ENCODE results near the gene EVC2. TPM values are rescaled to one million over a fixed set of nuclear protein-coding genes. Genes with fewer than 3 reads are reported as not detected.

Gene EVC2
- total RNA-seq, 1 experiment from 2014 or later = 7.8 TPM

- no peak overlapping the region for H3T11ph ChIP-seq (ENCODE audit: low read length)
- Mint-ChIP-seq H3K27ac (peak overlapping the region in 1 of 3 experiments; percentile 63; a peak in 1 of 7 replicates), H3K27me3 (ENCODE audit: low read depth) (peaks cover 13% of the 10 kb centered on the region), H3K9me3 (peaks cover 12 to 17% of the 10 kb centered on the region in 2 experiments), H3K4me3 (no peak overlapping the region), H3K4me1 (peaks cover 10 to 18% of the 10 kb centered on the region in 2 experiments), H3K36me3 (ENCODE audit: insufficient read depth in 1 of 3, low read depth in 3 of 3) (peaks cover 16 to 30% (median 29%) of the 10 kb centered on the region in 3 experiments)
- peaks cover 16% of the 10 kb centered on the region for H3K23me2 ChIP-seq (ENCODE audit: insufficient read length, low read depth, low read length, poor library complexity, severe bottlenecking)
- no peak overlapping the region for H2BK20ac ChIP-seq (ENCODE audit: low read depth, low read length, poor library complexity, severe bottlenecking)
- H3K79me1 ChIP-seq (ENCODE audit: insufficient read depth, low read depth, low read length, poor library complexity, severe bottlenecking) = no peaks in the 10 kb centered on the region
- H3K23ac ChIP-seq (ENCODE audit: insufficient read length, low read depth, low read length) = no peak overlapping the region
- H2AFZ ChIP-seq (ENCODE audit: low read length) = no peak overlapping the region
- no peak overlapping the region for H3K56ac ChIP-seq (ENCODE audit: insufficient read length, low read depth, low read length)
- H3K18ac ChIP-seq (ENCODE audit: insufficient read length, low read depth, low read length) = no peak overlapping the region
- H4K5ac ChIP-seq (ENCODE audit: insufficient read length, low read depth, low read length) = no peak overlapping the region
- H2BK12ac ChIP-seq (ENCODE audit: insufficient read length, low read depth, low read length) = no peak overlapping the region
- no peak overlapping the region for H2BK120ac ChIP-seq (ENCODE audit: low read depth, low read length, poor library complexity, severe bottlenecking)
- no peak for DNase-seq
- H3K4me2 ChIP-seq (ENCODE audit: insufficient read depth, insufficient read length, low read length) = no peak overlapping the region
- H3K4me1 ChIP-seq (ENCODE audit: insufficient read depth, low read length) = no peaks in the 10 kb centered on the region
- H2AK5ac ChIP-seq (ENCODE audit: insufficient read length, low read length) = no peak overlapping the region
- peaks cover 10% of the 10 kb centered on the region for H3K9me3 ChIP-seq (ENCODE audit: control insufficient read depth, low read depth, low read length)
- no peak overlapping the region for H3K27ac ChIP-seq (ENCODE audit: insufficient read length, low read depth, low read length)
- H2BK15ac ChIP-seq (ENCODE audit: low read depth, low read length) = no peak overlapping the region
- H3K79me2 ChIP-seq (ENCODE audit: insufficient read depth, low read length) = no peaks in the 10 kb centered on the region
- no peak overlapping the region for H4K8ac ChIP-seq (replicated peaks; ENCODE audit: insufficient read length, low read depth, low read length)
- H4K91ac ChIP-seq (ENCODE audit: insufficient read length, low read depth, low read length) = no peak overlapping the region
- no peak overlapping the region for H2BK5ac ChIP-seq (ENCODE audit: insufficient read length, low read length)
- H3K4ac ChIP-seq (ENCODE audit: low read depth, low read length) = no peak overlapping the region
- no peaks in the 10 kb centered on the region for H4K20me1 ChIP-seq (ENCODE audit: control insufficient read depth, insufficient read depth, insufficient read length)
- no peak overlapping the region for H3K14ac ChIP-seq (ENCODE audit: insufficient read depth, low read length)
- no peaks in the 10 kb centered on the region for H3K27me3 ChIP-seq (ENCODE audit: insufficient read depth, low read length)
- no CpG with 5 or more reads among the region's 6 CpGs for WGBS (ENCODE audit: extremely low coverage, insufficient read length, low lambda C conversion rate)
- TF ChIP-seq CTCF (conservative IDR thresholded peaks at IDR 0.05) = no peak
- no peak overlapping the region for H3K9ac ChIP-seq (ENCODE audit: extremely low read depth, insufficient read length, low read length)
These were observed 4.1 kb downstream of the EVC2 start for GRCh38 chr4:5704276-5704675.
